GM12865 (cell line): ENCODE measurements around the gene SLC1A1.

ENCODE experiments used
- DNase-seq: peaks from one replicate; pipeline ENCODE4 v3.0.0; 2010; ENCODE audit warnings: low read depth
- H3K4me3 ChIP-seq: 2 replicates; pipeline ENCODE4 v1.5.1; 2011; ENCODE audit warnings: mild to moderate bottlenecking, low read depth, low read length, control low read depth
- TF ChIP-seq, protein P1 (sequence below): IDR thresholded peaks from 2 replicates; pipeline ENCODE4 v1.5.1; 2011; ENCODE audit warnings: low read length, control low read depth, low read depth, inconsistent platforms; ENCODE audit not compliant: insufficient read depth; ENCODE audit errors: missing control alignments

Gene SLC1A1

GRCh38 chr9:4563105-4563504 is 72.8 kb downstream of the SLC1A1 start:
- TF ChIP-seq, protein P1, sequence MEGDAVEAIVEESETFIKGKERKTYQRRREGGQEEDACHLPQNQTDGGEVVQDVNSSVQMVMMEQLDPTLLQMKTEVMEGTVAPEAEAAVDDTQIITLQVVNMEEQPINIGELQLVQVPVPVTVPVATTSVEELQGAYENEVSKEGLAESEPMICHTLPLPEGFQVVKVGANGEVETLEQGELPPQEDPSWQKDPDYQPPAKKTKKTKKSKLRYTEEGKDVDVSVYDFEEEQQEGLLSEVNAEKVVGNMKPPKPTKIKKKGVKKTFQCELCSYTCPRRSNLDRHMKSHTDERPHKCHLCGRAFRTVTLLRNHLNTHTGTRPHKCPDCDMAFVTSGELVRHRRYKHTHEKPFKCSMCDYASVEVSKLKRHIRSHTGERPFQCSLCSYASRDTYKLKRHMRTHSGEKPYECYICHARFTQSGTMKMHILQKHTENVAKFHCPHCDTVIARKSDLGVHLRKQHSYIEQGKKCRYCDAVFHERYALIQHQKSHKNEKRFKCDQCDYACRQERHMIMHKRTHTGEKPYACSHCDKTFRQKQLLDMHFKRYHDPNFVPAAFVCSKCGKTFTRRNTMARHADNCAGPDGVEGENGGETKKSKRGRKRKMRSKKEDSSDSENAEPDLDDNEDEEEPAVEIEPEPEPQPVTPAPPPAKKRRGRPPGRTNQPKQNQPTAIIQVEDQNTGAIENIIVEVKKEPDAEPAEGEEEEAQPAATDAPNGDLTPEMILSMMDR: no peak
- no peak for DNase-seq
- H3K4me3 ChIP-seq: no peak overlapping the region

- DNase-seq: no peak
- TF ChIP-seq, protein P1: no peak
- no peak overlapping the region for H3K4me3 ChIP-seq
Observed at GRCh38 chr9:4566806-4567205, 76.5 kb downstream of the SLC1A1 start.

DNA sequence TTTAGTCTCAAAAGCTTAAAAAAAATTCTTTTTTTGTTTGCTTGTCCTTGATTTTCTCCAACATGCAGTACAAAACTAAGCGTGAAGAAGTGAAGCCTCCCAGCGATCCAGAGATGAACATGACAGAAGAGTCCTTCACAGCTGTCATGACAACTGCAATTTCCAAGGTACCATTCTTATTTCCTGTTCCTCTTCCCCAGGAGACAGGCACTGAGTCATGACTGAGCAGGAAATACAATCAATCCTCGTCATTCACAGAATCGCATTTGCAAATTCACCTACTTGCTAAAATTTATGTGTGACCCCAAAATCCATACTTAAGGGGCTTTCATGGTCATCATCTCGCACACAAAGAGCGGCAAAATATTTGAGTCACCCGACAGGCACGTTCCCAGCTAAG is 77.3 kb downstream of the SLC1A1 start:
- H3K4me3 ChIP-seq: no peak overlapping the region
- DNase-seq: no peak
- TF ChIP-seq, protein P1: no peak

DNA sequence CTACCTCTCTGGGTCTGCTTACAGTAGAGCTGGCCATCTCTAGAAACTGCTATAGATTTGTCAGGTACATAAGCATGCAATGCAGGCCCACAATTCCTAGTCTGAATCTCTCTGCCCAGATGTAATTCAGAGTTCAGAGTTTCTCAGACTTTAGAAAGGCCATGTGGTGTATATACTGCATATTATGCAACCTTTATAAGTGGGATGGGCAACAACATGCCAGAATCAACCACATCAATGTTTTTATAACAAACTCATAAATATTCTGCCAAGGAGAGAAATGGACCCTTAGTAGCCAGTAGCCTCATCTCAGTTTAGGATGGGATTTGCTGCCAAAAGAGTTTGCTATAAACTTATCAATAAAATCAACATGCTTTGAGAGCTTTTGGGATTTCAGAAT is 78.8 kb downstream of the SLC1A1 start:
- H3K4me3 ChIP-seq: no peak overlapping the region
- TF ChIP-seq, protein P1: no peak
- DNase-seq: no peak

GRCh38 chr9:4572184-4572826 is 82.0 kb downstream of the SLC1A1 start:
- no peak overlapping the region for H3K4me3 ChIP-seq
- TF ChIP-seq, protein P1: no peak
- DNase-seq: no peak

DNA sequence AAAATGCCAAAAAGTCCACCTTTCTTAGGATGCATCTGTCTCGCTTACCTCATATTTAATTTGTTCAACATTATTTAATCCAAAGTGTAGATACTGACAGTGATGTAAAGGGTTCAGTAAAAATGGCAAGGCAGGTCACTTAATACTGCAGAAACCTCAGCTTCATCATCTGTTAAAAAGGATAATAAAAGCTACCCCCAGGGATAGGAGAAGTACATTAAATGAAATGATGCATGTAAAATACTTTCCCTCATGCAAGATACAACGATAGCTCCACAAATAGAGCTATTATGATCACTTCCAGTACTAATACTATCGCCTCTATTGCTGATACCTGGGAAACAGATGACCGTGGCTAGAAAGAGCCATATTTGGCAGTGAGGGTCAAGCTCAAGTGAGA is 82.9 kb downstream of the SLC1A1 start:
- no peak overlapping the region for H3K4me3 ChIP-seq
- no peak for DNase-seq
- TF ChIP-seq, protein P1: no peak
